ENCODE data around the gene TRIP6. TPM values are rescaled to one million over a fixed set of nuclear protein-coding genes. Genes with fewer than 3 reads are reported as not detected.

TRIP6 gene
- polyA plus RNA-seq, 1 donor: 46.1 TPM

DNA sequence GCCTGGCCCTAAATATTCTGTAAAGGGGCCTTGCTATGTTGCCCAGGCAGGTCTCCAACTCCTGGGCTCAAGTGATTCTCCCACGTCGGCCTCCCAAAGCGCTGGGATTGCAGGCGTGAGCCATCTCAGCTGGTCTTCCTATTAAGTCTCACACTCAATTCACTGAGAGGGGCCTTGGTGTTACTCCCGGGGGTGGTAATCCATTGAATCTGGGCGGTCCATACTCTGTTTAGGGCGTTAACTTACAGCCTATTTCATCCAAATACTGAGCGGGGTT lies 7.1 kb downstream of the TRIP6 start:
- Histone ChIP-seq H3K9me3 (ENCODE audit: control insufficient read depth, low read depth, low read length) (no peaks in the 10 kb centered on the region), H3K27ac (ENCODE audit: low read length) (peak overlapping the region; percentile 95), H3K27me3 (ENCODE audit: control insufficient read depth, insufficient read depth, low read length) (no peaks in the 10 kb centered on the region), H3K4me1 (ENCODE audit: control insufficient read depth, insufficient read depth, low read length) (peaks cover 12% of the 10 kb centered on the region), H3K36me3 (ENCODE audit: control insufficient read depth, insufficient read depth, low read length) (peaks cover 47% of the 10 kb centered on the region), H3K4me3 (ENCODE audit: low read length) (peak overlapping the region; percentile 85)
- no peak for DNase-seq
- WGBS (ENCODE audit: insufficient coverage, low lambda C conversion rate): no CpG with 5 or more reads among the region's 8 CpGs

DNA sequence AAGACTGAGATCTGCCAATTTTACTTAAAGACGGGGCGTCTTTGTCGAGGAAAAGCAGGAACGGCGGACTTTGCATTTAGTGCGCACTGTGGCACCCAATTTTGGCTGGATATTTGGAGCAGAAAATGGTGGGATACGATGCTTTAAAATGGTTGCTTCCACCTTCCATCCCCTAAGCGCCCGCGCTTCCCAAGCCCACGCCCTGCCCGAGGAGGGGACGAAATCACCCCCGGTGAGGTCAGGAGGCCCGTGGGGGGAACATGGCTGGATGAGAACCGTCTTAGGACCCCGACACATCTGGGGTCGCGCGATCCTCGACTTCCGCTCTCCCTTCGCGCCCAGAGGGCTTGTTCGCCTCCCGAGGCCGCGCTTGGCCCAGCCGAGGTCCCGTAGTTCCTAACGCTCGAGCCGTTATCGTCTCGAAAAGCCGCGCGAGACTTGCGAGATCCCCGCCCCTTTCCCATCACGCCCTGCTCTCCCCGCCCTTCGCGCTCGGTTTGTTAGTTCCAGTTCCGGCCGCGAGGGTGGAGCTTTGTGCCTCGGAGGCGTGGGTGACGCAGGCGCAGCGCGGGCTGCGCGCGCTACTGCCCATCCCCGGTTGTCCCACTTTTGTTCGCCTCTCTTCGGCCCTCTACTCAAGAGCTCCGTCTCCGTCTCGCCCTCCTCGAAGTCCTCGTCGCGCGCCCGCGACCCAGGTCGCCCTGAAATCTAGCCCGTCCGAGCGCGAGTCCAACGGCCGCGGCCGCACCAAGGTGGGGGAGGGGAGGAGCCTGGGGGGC lies 7.6 kb downstream of the TRIP6 start, which contains the start of gene SRRT:
TSS of gene SRRT (plus strand) at position 527 of the 779 bp plus-strand sequence. CDS start 488 bp downstream, outside the sequence.
- Histone ChIP-seq H3K9me3 (ENCODE audit: control insufficient read depth, low read depth, low read length) (no peaks in the 10 kb centered on the region), H3K27ac (ENCODE audit: low read length) (peak within 1 kb of the TSS; percentile 95), H3K4me3 (ENCODE audit: low read length) (peak within 1 kb of the TSS; percentile 85), H3K4me1 (ENCODE audit: control insufficient read depth, insufficient read depth, low read length) (peaks cover 12% of the 10 kb centered on the region), H3K36me3 (ENCODE audit: control insufficient read depth, insufficient read depth, low read length) (peaks cover 50% of the 10 kb centered on the region), H3K27me3 (ENCODE audit: control insufficient read depth, insufficient read depth, low read length) (no peaks in the 10 kb centered on the region)
- DNase-seq: peak; percentile 98
- WGBS (ENCODE audit: insufficient coverage, low lambda C conversion rate): no CpG with 5 or more reads among the region's 79 CpGs

DNA sequence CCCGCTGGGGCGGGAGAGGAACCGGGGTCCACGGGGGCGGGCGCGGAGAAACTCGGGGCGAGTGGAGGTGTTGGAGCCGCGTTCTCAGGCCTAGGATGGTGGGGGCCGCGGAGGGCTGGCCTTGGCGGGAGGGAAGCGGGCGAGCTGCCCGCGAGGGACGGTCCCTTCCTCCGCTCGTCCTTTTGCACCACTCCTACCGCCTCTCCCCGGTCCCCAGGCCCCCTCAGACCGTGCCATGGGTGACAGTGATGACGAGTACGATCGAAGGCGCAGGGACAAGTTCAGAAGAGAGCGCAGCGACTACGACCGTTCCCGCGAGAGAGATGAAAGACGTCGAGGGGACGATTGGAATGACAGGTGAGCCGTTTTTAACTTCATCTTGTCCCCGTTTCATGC lies 8.2 kb downstream of the TRIP6 start:
- peak in 1 of 2 donors; percentile 55 for DNase-seq
- WGBS (ENCODE audit: insufficient coverage, low lambda C conversion rate): no CpG with 5 or more reads among the region's 39 CpGs
- Histone ChIP-seq H3K4me1 (ENCODE audit: control insufficient read depth, insufficient read depth, low read length) (peaks cover 12% of the 10 kb centered on the region), H3K27me3 (ENCODE audit: control insufficient read depth, insufficient read depth, low read length) (no peaks in the 10 kb centered on the region), H3K9me3 (ENCODE audit: control insufficient read depth, low read depth, low read length) (no peaks in the 10 kb centered on the region), H3K27ac (ENCODE audit: low read length) (peak overlapping the region; percentile 95), H3K4me3 (ENCODE audit: low read length) (peak overlapping the region; percentile 85), H3K36me3 (ENCODE audit: control insufficient read depth, insufficient read depth, low read length) (peaks cover 48% of the 10 kb centered on the region)

DNA sequence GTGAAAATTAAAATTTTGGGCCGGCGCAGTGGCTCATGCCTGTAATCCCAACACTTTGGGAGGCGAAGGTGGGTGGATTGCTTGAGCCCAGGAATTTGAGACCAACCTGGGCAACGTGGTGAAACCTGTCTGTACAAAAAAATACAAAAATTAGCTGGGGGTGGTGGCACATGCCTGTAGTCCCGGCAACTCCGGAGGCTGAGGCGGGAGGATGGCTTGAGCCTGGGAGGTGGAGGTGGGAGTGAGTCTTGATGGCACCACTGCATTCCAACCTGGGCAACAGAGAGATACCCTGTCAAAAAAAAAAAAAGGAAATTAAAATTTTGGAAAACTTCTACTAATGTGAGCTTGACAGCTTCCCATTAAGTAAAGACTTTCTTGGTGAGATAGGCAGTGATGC lies 10.8 kb downstream of the TRIP6 start:
- H3K9me3 ChIP-seq (ENCODE audit: control insufficient read depth, low read depth, low read length): no peaks in the 10 kb centered on the region
- H3K4me3 ChIP-seq (ENCODE audit: low read length): no peak overlapping the region
- no peak overlapping the region for H3K27ac ChIP-seq (ENCODE audit: low read length)
- peaks cover 56% of the 10 kb centered on the region for H3K36me3 ChIP-seq (ENCODE audit: control insufficient read depth, insufficient read depth, low read length)
- no peak for DNase-seq
- WGBS (ENCODE audit: insufficient coverage, low lambda C conversion rate): 40% methylated on average over 1 of the region's 7 CpGs
- peaks cover 12% of the 10 kb centered on the region for H3K4me1 ChIP-seq (ENCODE audit: control insufficient read depth, insufficient read depth, low read length)
- H3K27me3 ChIP-seq (ENCODE audit: control insufficient read depth, insufficient read depth, low read length): no peaks in the 10 kb centered on the region

DNA sequence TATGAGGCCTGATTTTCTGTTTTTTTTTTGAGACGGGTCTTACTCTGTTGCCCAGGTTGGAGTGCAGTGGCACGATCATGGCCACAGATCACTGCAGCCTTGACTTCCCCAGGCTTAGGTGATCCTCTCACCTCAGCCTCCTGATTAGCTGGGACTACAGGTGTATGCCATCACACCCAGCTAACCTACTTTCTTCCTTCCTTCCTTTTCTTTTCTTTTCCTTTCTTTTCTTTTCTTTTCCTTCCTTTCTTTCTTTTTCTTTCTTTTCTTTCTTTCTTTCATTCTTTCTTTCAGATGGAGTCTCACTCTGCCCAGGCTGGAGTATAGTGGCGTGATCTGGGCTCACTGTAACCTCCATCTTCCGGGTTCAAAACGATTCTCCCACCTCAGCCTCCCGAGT lies 11.5 kb downstream of the TRIP6 start:
- no peaks in the 10 kb centered on the region for H3K9me3 ChIP-seq (ENCODE audit: control insufficient read depth, low read depth, low read length)
- H3K36me3 ChIP-seq (ENCODE audit: control insufficient read depth, insufficient read depth, low read length): peaks cover 58% of the 10 kb centered on the region
- peaks cover 12% of the 10 kb centered on the region for H3K4me1 ChIP-seq (ENCODE audit: control insufficient read depth, insufficient read depth, low read length)
- no CpG with 5 or more reads among the region's 6 CpGs for WGBS (ENCODE audit: insufficient coverage, low lambda C conversion rate)
- no peak overlapping the region for H3K4me3 ChIP-seq (ENCODE audit: low read length)
- H3K27ac ChIP-seq (ENCODE audit: low read length): no peak overlapping the region
- no peak for DNase-seq
- no peaks in the 10 kb centered on the region for H3K27me3 ChIP-seq (ENCODE audit: control insufficient read depth, insufficient read depth, low read length)

DNA sequence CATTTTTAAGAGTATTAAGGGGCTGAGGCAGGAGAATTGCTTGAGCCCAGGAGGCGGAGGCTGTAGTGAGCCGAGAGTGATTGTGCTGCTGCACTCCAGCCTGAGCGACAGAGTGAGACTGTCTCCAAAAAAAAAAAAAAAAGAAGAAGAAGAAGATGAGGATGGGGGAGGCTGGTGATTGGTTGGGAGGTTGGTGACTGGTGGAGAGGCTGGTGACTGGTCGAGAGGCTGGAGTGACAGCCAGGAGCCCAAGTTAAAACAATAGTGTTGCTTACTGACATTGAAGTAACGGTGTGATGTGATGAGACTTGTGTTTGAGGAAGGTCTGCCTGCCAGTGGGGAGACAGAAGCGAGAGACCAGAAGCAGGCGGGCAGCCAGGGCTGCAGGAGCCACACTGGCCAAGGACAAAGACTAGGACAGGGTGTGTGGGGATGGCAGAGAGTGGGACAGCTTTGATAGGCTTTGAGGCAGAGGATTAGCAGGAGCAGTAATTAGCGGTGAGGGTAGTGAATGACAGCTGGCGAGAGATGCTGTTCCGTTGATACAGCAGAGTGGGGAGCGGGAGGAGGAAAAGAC lies 12.6 kb downstream of the TRIP6 start:
- Histone ChIP-seq H3K27me3 (ENCODE audit: control insufficient read depth, insufficient read depth, low read length) (no peaks in the 10 kb centered on the region), H3K4me1 (ENCODE audit: control insufficient read depth, insufficient read depth, low read length) (peaks cover 5% of the 10 kb centered on the region), H3K4me3 (ENCODE audit: low read length) (no peak overlapping the region), H3K9me3 (ENCODE audit: control insufficient read depth, low read depth, low read length) (no peaks in the 10 kb centered on the region), H3K27ac (ENCODE audit: low read length) (no peak overlapping the region), H3K36me3 (ENCODE audit: control insufficient read depth, insufficient read depth, low read length) (peaks cover 63% of the 10 kb centered on the region)
- WGBS (ENCODE audit: insufficient coverage, low lambda C conversion rate): no CpG with 5 or more reads among the region's 11 CpGs
- DNase-seq: no peak

DNA sequence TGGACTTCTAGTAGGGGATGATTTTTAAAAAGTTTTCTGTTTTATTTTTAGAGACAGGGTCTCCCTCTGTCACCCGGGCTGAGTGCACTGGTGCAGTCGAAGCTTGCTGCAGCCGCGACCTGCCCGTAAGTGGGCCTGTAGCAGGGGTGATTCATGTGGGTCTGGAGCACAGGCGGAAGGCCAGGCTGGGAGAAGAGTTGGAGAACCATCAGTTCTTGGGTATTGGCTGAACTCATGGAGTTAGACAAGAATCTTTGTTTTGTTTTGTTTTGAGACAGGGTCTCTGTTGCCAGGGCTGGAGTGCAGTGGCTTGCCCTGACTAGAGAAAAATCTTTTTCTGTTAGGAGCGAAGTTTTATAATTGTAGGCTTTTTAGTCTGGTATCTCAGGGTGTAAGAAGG lies 13.5 kb downstream of the TRIP6 start:
- Histone ChIP-seq H3K36me3 (ENCODE audit: control insufficient read depth, insufficient read depth, low read length) (peaks cover 72% of the 10 kb centered on the region), H3K27me3 (ENCODE audit: control insufficient read depth, insufficient read depth, low read length) (no peaks in the 10 kb centered on the region), H3K27ac (ENCODE audit: low read length) (no peak overlapping the region), H3K4me3 (ENCODE audit: low read length) (no peak overlapping the region), H3K9me3 (ENCODE audit: control insufficient read depth, low read depth, low read length) (no peaks in the 10 kb centered on the region), H3K4me1 (ENCODE audit: control insufficient read depth, insufficient read depth, low read length) (peaks cover 5% of the 10 kb centered on the region)
- no peak for DNase-seq
- WGBS (ENCODE audit: insufficient coverage, low lambda C conversion rate): no CpG with 5 or more reads among the region's 7 CpGs

DNA sequence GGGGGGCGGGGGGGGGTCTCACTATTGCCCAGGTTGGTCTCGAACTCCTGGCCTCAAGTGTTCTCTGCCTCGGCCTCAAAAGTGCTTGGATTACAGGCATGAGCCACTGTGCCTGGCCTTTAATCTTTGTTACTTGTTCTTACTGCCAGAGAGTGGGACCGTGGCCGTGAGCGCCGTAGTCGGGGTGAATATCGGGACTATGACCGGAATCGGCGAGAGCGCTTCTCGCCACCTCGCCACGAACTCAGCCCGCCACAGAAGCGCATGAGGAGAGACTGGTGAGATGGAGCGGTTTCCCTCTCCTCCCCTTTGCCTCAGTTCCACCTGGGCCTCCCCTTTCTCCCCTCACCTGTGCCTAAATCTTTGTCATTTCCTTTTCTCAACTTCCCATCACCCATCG lies 13.9 kb downstream of the TRIP6 start:
- no peaks in the 10 kb centered on the region for H3K27me3 ChIP-seq (ENCODE audit: control insufficient read depth, insufficient read depth, low read length)
- 100% methylated on average over 1 of the region's 20 CpGs for WGBS (ENCODE audit: insufficient coverage, low lambda C conversion rate)
- peaks cover 77% of the 10 kb centered on the region for H3K36me3 ChIP-seq (ENCODE audit: control insufficient read depth, insufficient read depth, low read length)
- no peaks in the 10 kb centered on the region for H3K9me3 ChIP-seq (ENCODE audit: control insufficient read depth, low read depth, low read length)
- H3K4me1 ChIP-seq (ENCODE audit: control insufficient read depth, insufficient read depth, low read length): peaks cover 5% of the 10 kb centered on the region
- no peak overlapping the region for H3K27ac ChIP-seq (ENCODE audit: low read length)
- H3K4me3 ChIP-seq (ENCODE audit: low read length): no peak overlapping the region
- no peak for DNase-seq

DNA sequence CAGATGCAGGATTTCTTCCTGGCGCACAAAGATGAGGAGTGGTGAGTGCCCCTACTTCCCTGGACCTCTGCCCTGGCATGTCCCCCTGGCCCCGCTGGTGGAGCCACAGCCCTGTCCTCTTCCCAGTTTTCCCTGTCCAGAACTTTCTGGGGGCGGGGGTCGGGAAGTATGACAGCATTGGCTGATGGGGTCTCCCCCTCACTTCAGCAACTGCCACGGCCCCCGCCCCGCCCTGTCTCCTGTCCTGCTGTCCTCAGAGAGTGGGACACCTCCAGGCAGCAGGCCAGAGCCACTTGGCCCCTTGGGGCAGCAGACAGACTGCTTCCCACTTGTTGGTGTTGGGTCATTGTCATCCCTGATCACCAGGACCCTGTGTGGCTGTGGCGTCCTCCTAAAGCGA lies 15.0 kb downstream of the TRIP6 start:
- Histone ChIP-seq H3K36me3 (ENCODE audit: control insufficient read depth, insufficient read depth, low read length) (peaks cover 87% of the 10 kb centered on the region), H3K4me3 (ENCODE audit: low read length) (no peak overlapping the region), H3K27me3 (ENCODE audit: control insufficient read depth, insufficient read depth, low read length) (no peaks in the 10 kb centered on the region), H3K9me3 (ENCODE audit: control insufficient read depth, low read depth, low read length) (no peaks in the 10 kb centered on the region), H3K4me1 (ENCODE audit: control insufficient read depth, insufficient read depth, low read length) (no peaks in the 10 kb centered on the region), H3K27ac (ENCODE audit: low read length) (no peak overlapping the region)
- WGBS (ENCODE audit: insufficient coverage, low lambda C conversion rate): no CpG with 5 or more reads among the region's 9 CpGs
- no peak for DNase-seq

DNA sequence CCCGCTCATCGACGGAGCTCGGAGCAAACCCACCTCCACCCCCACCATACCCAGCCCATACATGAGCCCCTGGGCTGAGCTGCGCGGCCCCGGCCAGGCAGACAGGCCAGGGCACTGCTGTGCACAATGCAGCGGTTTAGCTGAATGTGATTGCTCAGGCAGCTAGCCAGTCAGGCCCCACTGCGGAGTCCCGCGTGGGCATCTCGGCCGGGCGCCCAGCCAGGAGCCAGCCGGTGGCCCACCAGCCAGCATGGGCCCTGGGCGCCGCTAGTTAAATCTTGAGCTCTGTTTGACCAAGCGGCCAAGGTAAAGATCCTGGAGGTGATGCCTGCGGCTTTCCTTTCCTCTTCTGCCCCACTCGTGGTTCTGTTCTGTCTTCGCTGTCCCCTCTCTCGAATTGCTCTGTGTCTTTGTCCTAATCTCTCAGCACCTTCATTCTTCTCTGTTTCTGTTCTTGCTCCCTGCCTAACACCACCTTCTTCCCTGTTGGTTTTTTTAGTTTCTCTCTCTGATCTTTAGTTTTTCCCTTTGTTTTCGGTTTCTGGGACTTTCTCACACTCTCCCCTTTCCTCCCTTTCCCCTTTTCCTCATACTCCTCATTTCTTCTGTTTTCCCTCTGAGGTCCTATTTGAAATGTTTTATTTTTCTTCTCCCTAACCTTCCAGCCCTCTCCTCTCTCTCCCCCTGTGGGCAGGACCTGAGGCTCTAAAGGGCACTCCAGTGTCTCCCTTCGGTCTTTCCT lies 15.8 kb downstream of the TRIP6 start:
- peaks cover 90% of the 10 kb centered on the region for H3K36me3 ChIP-seq (ENCODE audit: control insufficient read depth, insufficient read depth, low read length)

More for the DNA sequence above, 15.8 kb downstream of the TRIP6 start:
- H3K27ac ChIP-seq (ENCODE audit: low read length): no peak overlapping the region
- H3K4me1 ChIP-seq (ENCODE audit: control insufficient read depth, insufficient read depth, low read length): peaks cover 3% of the 10 kb centered on the region
- no peaks in the 10 kb centered on the region for H3K27me3 ChIP-seq (ENCODE audit: control insufficient read depth, insufficient read depth, low read length)
- no peak overlapping the region for H3K4me3 ChIP-seq (ENCODE audit: low read length)
- DNase-seq: no peak
- no peaks in the 10 kb centered on the region for H3K9me3 ChIP-seq (ENCODE audit: control insufficient read depth, low read depth, low read length)
- 100% methylated on average over 1 of the region's 24 CpGs for WGBS (ENCODE audit: insufficient coverage, low lambda C conversion rate)

Data from large intestine (tissue), 3 donors.